Measurements from ENCODE around the gene GGT5. TPM values are rescaled to one million over a fixed set of nuclear protein-coding genes. Genes with fewer than 3 reads are reported as not detected.

The GGT5 gene
- total and polyA plus RNA-seq, 2 of the 13 experiments (the other 11 are each of a cell fraction or from before 2014, with no cell fraction given), result 0.69 to 3.1 TPM

DNA sequence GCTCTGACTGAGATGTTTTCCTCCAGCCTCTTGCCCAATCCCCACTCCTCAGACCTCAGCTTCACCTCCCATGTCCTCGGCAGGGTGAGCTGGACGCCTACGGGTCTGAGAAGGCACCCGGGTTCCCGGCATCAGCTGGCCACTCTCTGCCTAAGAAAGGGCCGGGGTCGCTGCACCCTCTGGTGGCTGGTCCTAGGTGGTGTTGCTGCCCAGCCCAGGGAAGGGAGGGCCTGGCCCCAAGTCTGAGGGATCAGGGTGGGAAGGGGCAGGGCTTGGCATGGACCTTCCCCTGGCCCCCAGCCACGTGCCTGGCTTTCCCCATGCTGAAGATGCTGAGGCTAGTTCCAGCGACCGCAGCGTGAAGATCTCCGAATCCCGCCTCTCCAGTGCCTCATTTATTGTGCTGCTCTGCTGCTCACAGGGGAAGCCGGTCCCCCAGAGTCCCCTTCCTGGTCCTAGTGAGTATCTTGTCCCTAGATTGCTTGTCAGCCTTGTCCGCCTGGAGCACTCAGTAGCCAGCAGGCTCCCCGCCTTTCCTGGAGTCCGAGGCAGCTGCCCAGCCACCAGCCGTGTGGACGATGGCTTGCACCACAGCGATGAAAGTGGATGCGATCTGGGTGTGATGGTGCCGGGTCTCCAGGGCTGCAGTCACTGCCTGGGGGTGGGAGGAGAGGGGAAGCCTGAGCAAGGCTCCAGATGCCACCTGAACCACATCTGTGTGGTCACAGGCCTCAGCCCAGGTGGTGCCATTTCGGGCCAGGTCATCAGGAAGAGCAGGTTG is 2.9 kb upstream of the GGT5 start (continued):
- no peak for TF ChIP-seq ZBTB25 (CRISPR knock-in tag; IDR thresholded peaks at IDR 0.05)
- no peak for TF ChIP-seq ZNF7 (CRISPR knock-in tag; IDR thresholded peaks at IDR 0.05)
- TF ChIP-seq, protein P1, sequence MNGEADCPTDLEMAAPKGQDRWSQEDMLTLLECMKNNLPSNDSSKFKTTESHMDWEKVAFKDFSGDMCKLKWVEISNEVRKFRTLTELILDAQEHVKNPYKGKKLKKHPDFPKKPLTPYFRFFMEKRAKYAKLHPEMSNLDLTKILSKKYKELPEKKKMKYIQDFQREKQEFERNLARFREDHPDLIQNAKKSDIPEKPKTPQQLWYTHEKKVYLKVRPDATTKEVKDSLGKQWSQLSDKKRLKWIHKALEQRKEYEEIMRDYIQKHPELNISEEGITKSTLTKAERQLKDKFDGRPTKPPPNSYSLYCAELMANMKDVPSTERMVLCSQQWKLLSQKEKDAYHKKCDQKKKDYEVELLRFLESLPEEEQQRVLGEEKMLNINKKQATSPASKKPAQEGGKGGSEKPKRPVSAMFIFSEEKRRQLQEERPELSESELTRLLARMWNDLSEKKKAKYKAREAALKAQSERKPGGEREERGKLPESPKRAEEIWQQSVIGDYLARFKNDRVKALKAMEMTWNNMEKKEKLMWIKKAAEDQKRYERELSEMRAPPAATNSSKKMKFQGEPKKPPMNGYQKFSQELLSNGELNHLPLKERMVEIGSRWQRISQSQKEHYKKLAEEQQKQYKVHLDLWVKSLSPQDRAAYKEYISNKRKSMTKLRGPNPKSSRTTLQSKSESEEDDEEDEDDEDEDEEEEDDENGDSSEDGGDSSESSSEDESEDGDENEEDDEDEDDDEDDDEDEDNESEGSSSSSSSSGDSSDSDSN (CRISPR knock-in tag; IDR thresholded peaks at IDR 0.05), result 0 out of 2 replicates have a peak, but pooled peaks have one; percentile 49
- TF ChIP-seq ZNF264 (CRISPR knock-in tag; IDR thresholded peaks at IDR 0.05), result no peak
- TF ChIP-seq PLSCR1 (CRISPR knock-in tag; IDR thresholded peaks at IDR 0.05; ENCODE audit: borderline replicate concordance), result no peak
- TF ChIP-seq PHF21A (CRISPR knock-in tag; IDR thresholded peaks at IDR 0.05), result no peak
- TF ChIP-seq ZNF609 (CRISPR knock-in tag; IDR thresholded peaks at IDR 0.05; ENCODE audit: borderline replicate concordance), result no peak
- no peak for TF ChIP-seq MIXL1 (CRISPR knock-in tag; IDR thresholded peaks at IDR 0.05)
- TF ChIP-seq ZNF501 (CRISPR knock-in tag; IDR thresholded peaks at IDR 0.05), result no peak
- no peak for TF ChIP-seq IRX3 (CRISPR knock-in tag; IDR thresholded peaks at IDR 0.05; ENCODE audit: borderline replicate concordance, low read depth)
- no peak for TF ChIP-seq ZNF557 (CRISPR knock-in tag; IDR thresholded peaks at IDR 0.05)
- no peak for TF ChIP-seq ZUFSP (CRISPR knock-in tag; IDR thresholded peaks at IDR 0.05; ENCODE audit: borderline replicate concordance)
- TF ChIP-seq ZNF574 (CRISPR knock-in tag; IDR thresholded peaks at IDR 0.05), result 0 out of 2 replicates have a peak, but pooled peaks have one; percentile 32
- no peak for TF ChIP-seq SPEN (CRISPR knock-in tag; IDR thresholded peaks at IDR 0.05; ENCODE audit: low read depth)

Data from HepG2 (cell line).